Endodermal cell (in vitro differentiated cells): Measurements from ENCODE around the gene PPFIA2. TPM values are rescaled to one million over a fixed set of nuclear protein-coding genes. Genes with fewer than 3 reads are reported as not detected.
A peak's percentile ranks its signal among the peaks of the same experiment; 100 is the strongest.

Experiments used
- DNase-seq: peaks from one replicate; pipeline ENCODE4 v3.0.0-alpha.2; 2017
- H3K27ac ChIP-seq: 2 replicates; pipeline ENCODE4 v1.5.1; 2013; ENCODE audit warnings: mild to moderate bottlenecking, low read depth, low read length, moderate library complexity
- H3K27me3 ChIP-seq: 2 replicates; pipeline ENCODE4 v1.6.1; 2013; ENCODE audit warnings: mild to moderate bottlenecking, low read length, moderate library complexity; ENCODE audit not compliant: insufficient read depth, control insufficient read depth, poor library complexity, severe bottlenecking
- H3K36me3 ChIP-seq: 2 replicates; pipeline ENCODE4 v1.7.0; 2013; ENCODE audit warnings: mild to moderate bottlenecking, low read length, moderate library complexity; ENCODE audit not compliant: control insufficient read depth, insufficient read depth
- H3K4me1 ChIP-seq: one replicate; pipeline ENCODE4 v1.7.0; 2013; ENCODE audit warnings: low read length; ENCODE audit not compliant: control insufficient read depth, insufficient read depth
- H3K4me3 ChIP-seq: 2 replicates; pipeline ENCODE4 v1.5.1; 2013; ENCODE audit warnings: mild to moderate bottlenecking, low read length, moderate library complexity
- H3K9ac ChIP-seq: 2 replicates; pipeline ENCODE4 v1.6.1; 2013; ENCODE audit warnings: mild to moderate bottlenecking, low read length, moderate library complexity; ENCODE audit not compliant: poor library complexity, severe bottlenecking; ENCODE audit errors: extremely low read depth
- H3K9me3 ChIP-seq: 2 replicates; pipeline ENCODE4 v1.6.1; 2013; ENCODE audit warnings: mild to moderate bottlenecking, low read length, moderate library complexity; ENCODE audit not compliant: control insufficient read depth
- H3K27ac Mint-ChIP-seq: 2 replicates; pipeline ENCODE4 v1.8.0; 2020; ENCODE audit warnings: mixed read lengths
- H3K27me3 Mint-ChIP-seq: 2 replicates; pipeline ENCODE4 v1.8.0; 2021; ENCODE audit warnings: mild to moderate bottlenecking, mixed read lengths; ENCODE audit not compliant: insufficient read depth
- H3K36me3 Mint-ChIP-seq: 2 replicates; pipeline ENCODE4 v1.8.0; 2020; ENCODE audit warnings: low read depth, mixed read lengths
- H3K4me1 Mint-ChIP-seq: 2 replicates; pipeline ENCODE4 v1.8.0; 2020; ENCODE audit warnings: mixed read lengths
- H3K4me3 Mint-ChIP-seq: 2 replicates; pipeline ENCODE4 v1.8.0; 2020; ENCODE audit warnings: mild to moderate bottlenecking, moderate library complexity, mixed read lengths
- H3K9me3 Mint-ChIP-seq: 2 replicates; pipeline ENCODE4 v1.8.0; 2020; ENCODE audit warnings: mild to moderate bottlenecking, mixed read lengths
- CTCF ChIP-seq: fragments of 200-600 bp; sonication (generic); conservative IDR thresholded peaks from 2 replicates; pipeline ENCODE4 v1.5.0; 2021; ENCODE audit warnings: antibody characterized with exemption, mild to moderate bottlenecking
- WGBS, 2 experiments: methylation state at CpG; one replicate each; pipeline versions ENCODE4 v1.1.5 to v1.1.7; 2013; ENCODE audit warnings: missing lambda C conversion rate in 2 of 2, mixed read lengths in 1 of 2; ENCODE audit not compliant: insufficient coverage in 1 of 2, insufficient read length in 1 of 2; 5-methylcytosine and 5-hydroxymethylcytosine counted together
- total RNA-seq, 2 donors: library from RNA; stranded (reverse); fragmentation: NEBNext Ultra II Directional in 1 of 2; extraction: Animal tissue kit (Norgen Biotek cat#: 25700) in 1 of 2; gene quantifications; 2 replicates in 1 of 2; 3 replicates in 1 of 2; pipeline ENCODE4 v1.2.1, GENCODE V29; 2021

The PPFIA2 gene
- total RNA-seq, 2 donors from 2014 or later = 1.2 TPM; not detected in 1

DNA sequence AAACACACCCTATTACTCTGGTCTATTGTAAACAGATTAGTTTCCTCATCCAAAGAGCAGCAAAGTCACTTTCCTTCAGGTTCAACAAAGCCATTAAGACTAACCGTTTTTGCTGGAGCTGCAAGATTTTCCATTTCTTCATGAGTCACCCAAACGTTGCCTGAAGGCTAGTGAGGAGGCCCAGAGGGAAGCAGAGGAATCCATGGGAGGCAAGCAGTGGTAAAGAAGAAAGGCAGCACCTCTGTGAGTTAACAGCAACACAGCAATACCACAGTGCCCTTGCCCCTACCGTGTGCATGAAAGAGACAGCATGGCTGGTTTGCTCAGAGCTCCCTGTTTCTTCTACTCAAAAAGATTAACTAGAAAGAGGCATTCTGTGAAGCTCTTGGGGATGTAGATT, 475.0 kb downstream of the PPFIA2 start:
- Histone ChIP-seq H3K9me3 (no peaks in the 10 kb centered on the region), H3K36me3 (no peaks in the 10 kb centered on the region), H3K4me1 (no peaks in the 10 kb centered on the region), H3K4me3 (no peak overlapping the region), H3K9ac (no peak overlapping the region), H3K27me3 (no peaks in the 10 kb centered on the region), H3K27ac (no peak overlapping the region)
- Mint-ChIP-seq H3K4me3 (no peak overlapping the region), H3K4me1 (no peaks in the 10 kb centered on the region), H3K36me3 (no peaks in the 10 kb centered on the region), H3K9me3 (no peaks in the 10 kb centered on the region), H3K27me3 (no peaks in the 10 kb centered on the region), H3K27ac (no peak overlapping the region)
- WGBS, 2 experiments = 50 to 53% methylated on average over 2 to 3 of the region's 3 CpGs
- TF ChIP-seq CTCF = no peak
- peak; percentile 49 for DNase-seq

GRCh38 chr12:81274637-81275529, 484.3 kb downstream of the PPFIA2 start:
- no peak overlapping the region for H3K9ac ChIP-seq
- no peaks in the 10 kb centered on the region for H3K27me3 Mint-ChIP-seq
- H3K27ac Mint-ChIP-seq = no peak overlapping the region
- no peak for DNase-seq
- no peak overlapping the region for H3K4me3 ChIP-seq
- no peaks in the 10 kb centered on the region for H3K9me3 ChIP-seq
- no peaks in the 10 kb centered on the region for H3K36me3 ChIP-seq
- H3K27me3 ChIP-seq = no peaks in the 10 kb centered on the region
- H3K4me1 Mint-ChIP-seq = no peaks in the 10 kb centered on the region
- no peaks in the 10 kb centered on the region for H3K4me1 ChIP-seq
- no peak overlapping the region for H3K4me3 Mint-ChIP-seq
- H3K27ac ChIP-seq = no peak overlapping the region
- H3K36me3 Mint-ChIP-seq = no peaks in the 10 kb centered on the region
- 85 to 87% methylated on average over 5 to 7 of the region's 8 CpGs for WGBS, 2 experiments
- H3K9me3 Mint-ChIP-seq = no peaks in the 10 kb centered on the region
- no peak for TF ChIP-seq CTCF

GRCh38 chr12:81270385-81270784, 488.8 kb downstream of the PPFIA2 start:
- WGBS, 2 experiments = 91 to 100% methylated on average over 3 to 5 of the region's 5 CpGs
- no peaks in the 10 kb centered on the region for H3K9me3 ChIP-seq
- H3K4me1 ChIP-seq = no peaks in the 10 kb centered on the region
- H3K27me3 ChIP-seq = no peaks in the 10 kb centered on the region
- Mint-ChIP-seq H3K4me1 (no peaks in the 10 kb centered on the region), H3K4me3 (no peak overlapping the region), H3K9me3 (no peaks in the 10 kb centered on the region), H3K27me3 (no peaks in the 10 kb centered on the region), H3K36me3 (no peaks in the 10 kb centered on the region), H3K27ac (no peak overlapping the region)
- no peaks in the 10 kb centered on the region for H3K36me3 ChIP-seq
- DNase-seq = no peak
- TF ChIP-seq CTCF = no peak
- H3K27ac ChIP-seq = no peak overlapping the region
- no peak overlapping the region for H3K9ac ChIP-seq
- no peak overlapping the region for H3K4me3 ChIP-seq
